CD4-positive, alpha-beta T cell treated with Interleukin-4 for 4 hours (primary cell): ENCODE measurements around the gene PDZD4.

ENCODE experiments used
- DNase-seq: peaks from one replicate; pipeline ENCODE4 v3.0.0-alpha.2; 2020

PDZD4 gene

GRCh38 chrX:153782313-153782712 is 48.0 kb downstream of the PDZD4 start:
- no peak for DNase-seq

- DNase-seq = no peak
Measured at GRCh38 chrX:153781428-153782047, 48.8 kb downstream of the PDZD4 start.

- no peak for DNase-seq
Measured at GRCh38 chrX:153780678-153781427, 49.5 kb downstream of the PDZD4 start, which contains the start of gene SRPK3. TSS of gene SRPK3 (plus strand) at chrX:153781041. CDS start at chrX:153781087, 46 bp downstream.

DNA sequence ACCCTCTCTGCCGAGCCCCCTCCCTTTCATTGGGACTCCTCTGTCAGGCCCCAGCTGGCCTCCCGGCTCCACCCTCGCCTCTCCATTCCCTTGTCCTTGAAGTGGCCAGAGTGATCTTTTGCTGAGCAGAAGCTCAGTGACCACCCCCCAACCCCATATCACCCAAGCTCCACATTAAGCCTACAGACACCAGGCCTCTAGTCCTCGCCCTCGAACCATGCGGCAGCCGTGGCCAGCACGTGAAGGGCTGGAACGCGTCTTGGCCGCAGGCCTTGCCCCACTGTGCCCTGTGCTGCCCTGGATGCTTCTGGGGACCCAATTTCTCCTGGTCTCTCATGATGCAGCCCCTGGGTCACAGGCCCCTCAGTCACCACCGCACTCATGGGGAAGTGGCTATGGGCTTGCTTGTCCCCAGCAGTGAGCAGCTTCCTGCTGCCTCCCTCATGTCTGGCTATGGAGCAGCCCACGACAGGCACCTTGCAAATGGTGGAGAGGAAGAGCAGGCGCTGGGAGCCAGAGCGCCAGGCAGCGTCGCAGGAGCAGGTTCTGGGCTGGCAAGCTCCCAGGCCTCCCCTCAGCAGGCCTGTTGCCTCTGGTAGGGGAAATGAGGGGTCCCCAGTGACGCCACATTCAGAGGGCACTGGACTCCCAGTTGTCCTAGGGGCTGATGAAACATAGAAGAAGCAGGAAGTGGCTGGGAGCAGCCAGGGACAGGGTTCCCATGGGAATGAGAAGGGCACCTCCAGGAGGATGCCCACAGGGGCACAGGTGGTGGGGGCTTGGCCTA is 50.3 kb downstream of the PDZD4 start:
- no peak for DNase-seq

GRCh38 chrX:153778684-153779101 is 51.7 kb downstream of the PDZD4 start:
- DNase-seq = no peak

DNA sequence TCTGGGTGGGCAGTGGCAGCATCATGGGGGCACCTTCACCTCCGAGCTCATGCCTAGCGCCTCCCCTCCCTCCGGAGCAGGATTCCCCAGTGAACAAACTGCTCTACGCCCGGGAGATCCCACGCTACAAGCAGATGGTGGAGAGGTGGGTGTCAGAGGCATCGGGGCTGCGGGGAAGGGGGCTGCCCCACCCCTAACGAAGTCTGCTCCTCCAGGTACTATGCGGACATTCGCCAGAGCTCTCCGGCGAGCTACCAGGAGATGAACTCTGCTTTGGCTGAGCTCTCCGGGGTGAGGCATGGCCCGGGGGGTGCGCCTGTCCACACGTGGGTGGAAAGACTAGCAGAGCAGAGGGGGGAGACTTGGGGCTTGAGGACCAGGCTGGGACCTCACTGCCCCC is 52.2 kb downstream of the PDZD4 start:
- DNase-seq = no peak

- no peak for DNase-seq
Measured at GRCh38 chrX:153777261-153778090, 52.9 kb downstream of the PDZD4 start.

DNA sequence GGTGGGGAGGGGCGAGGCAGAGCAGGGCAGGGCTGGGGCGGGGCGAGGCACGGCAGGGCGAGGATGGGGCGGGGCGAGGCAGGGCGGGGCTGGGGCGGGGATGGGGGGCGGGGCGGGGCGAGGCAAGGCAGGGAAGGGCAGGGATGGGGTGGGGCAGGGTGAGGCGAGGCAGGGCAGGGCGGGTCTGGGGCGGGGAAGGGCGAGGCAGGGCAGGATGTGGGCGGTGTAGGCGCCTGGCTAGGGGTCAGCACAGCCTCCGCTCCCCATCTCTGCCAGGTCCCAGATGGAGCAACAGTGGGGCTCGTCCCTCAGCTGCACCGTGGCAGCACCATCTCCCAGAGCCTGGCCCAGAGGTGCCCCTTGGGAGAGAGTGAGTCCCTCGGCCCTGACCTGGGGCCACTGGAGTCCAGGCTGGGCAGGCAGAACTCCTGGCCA is 53.7 kb downstream of the PDZD4 start:
- DNase-seq = no peak

- DNase-seq = no peak
Measured at GRCh38 chrX:153776120-153776599, 54.2 kb downstream of the PDZD4 start.

DNA sequence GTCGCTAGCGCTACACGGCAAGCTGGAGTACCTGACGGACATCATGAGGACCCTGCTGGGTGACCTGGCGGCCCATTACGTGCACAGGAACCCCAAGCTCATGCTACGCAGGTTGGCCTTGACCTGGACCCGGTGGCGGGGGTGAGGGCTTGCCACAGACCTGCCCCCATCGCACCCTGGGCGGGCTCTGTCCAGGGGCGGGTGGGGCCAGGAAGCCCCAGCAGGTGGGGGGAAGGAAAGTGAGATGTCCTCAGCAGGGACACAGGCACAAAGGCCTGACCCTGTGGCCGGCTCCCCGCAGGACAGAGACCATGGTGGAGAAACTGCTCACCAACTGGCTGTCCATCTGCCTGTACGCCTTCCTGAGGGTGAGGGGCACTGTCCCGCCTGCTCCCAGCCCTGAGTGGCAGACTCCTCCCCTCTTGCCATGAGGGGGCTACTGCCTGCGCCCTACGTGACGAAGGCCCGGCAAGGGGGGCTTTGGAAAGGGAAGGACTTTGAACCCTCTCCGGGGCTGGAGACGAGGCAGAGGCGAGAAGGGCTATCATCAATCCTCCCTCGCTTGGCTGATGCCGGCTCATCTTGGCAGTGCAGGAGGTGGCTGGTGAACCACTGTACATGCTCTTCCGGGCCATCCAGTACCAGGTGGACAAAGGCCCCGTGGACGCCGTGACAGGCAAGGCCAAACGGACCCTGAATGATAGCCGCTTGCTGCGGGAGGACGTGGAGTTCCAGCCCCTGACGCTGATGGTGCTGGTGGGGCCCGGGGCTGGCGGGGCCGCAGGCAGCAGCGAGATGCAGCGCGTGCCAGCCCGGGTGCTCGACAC is 54.8 kb downstream of the PDZD4 start:
- DNase-seq = no peak

- no peak for DNase-seq
Measured at GRCh38 chrX:153774576-153775292, 55.6 kb downstream of the PDZD4 start.

- no peak for DNase-seq
Measured at GRCh38 chrX:153773741-153774575, 56.4 kb downstream of the PDZD4 start.

- no peak for DNase-seq
Measured at GRCh38 chrX:153773218-153773611, 57.1 kb downstream of the PDZD4 start.

- no peak for DNase-seq
Measured at GRCh38 chrX:153772316-153773217, 57.8 kb downstream of the PDZD4 start.

DNA sequence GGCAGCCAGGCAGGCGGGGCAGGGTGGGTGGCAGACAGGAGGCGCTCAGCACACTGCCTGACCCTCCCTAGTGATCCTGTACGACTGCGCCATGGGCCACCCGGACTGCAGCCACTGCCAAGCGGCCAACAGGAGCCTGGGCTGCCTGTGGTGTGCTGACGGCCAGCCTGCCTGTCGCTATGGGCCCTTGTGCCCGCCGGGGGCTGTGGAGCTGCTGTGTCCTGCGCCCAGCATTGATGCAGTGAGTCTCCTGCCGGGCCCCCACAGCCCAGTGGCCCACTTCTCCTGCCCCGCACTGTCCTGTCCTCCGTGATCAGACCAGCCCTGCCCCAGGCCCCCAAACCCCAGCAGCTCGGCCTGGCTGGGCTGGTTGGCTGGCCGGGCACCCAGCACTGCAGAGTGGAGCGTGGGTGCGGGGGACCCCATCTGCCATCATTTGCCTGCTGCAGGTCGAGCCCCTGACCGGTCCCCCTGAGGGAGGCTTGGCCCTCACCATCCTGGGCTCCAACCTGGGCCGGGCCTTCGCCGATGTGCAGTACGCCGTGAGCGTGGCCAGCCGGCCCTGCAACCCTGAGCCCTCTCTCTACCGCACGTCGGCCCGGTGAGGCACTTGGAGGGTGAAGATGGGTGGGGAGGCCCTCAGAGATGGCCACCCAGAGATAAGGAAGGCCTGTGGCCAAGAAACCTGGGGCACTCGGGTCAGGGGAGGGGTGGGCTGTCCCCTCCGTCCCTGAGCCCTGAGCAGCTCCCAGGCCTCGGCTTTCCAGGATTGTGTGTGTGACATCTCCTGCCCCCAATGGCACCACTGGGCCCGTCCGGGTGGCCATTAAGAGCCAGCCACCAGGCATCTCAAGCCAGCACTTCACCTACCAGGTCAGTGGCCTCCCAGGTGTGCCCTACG is 58.7 kb downstream of the PDZD4 start:
- no peak for DNase-seq

GRCh38 chrX:153770601-153771414 is 59.5 kb downstream of the PDZD4 start:
- DNase-seq = no peak
